Suppressor macrophage (primary cell): ENCODE results near the gene RAB12.

Experiments
- DNase-seq, 4 experiments: peaks; one replicate each; pipeline ENCODE4 v3.0.0-alpha.2; 2020 to 2022

The RAB12 gene

GRCh38 chr18:8685141-8685913 lies 76.1 kb downstream of the RAB12 start:
- DNase-seq = no peak

- no peak for DNase-seq
Observed at GRCh38 chr18:8685914-8686216, 76.6 kb downstream of the RAB12 start.

GRCh38 chr18:8686611-8687010 lies 77.4 kb downstream of the RAB12 start:
- no peak for DNase-seq

GRCh38 chr18:8688216-8688800 lies 79.1 kb downstream of the RAB12 start:
- no peak for DNase-seq

GRCh38 chr18:8688816-8689215 lies 79.6 kb downstream of the RAB12 start:
- DNase-seq = no peak
